Measurements from ENCODE around the gene SCARF1.

- TF ChIP-seq YY1 (IDR thresholded peaks at IDR 0.05; ENCODE audit: insufficient read depth, insufficient read length) = no peak
- no peak for TF ChIP-seq SUZ12 (IDR thresholded peaks at IDR 0.05; ENCODE audit: extremely low read depth, insufficient read depth, insufficient read length)
These were observed 2.1 kb downstream of the SCARF1 start for GRCh38 chr17:1643293-1643998.

Measured in NT2/D1 (cell line).